22Rv1 (cell line): Measurements from ENCODE around the gene IRS1.

Source experiments
- ZFX ChIP-seq: fragments of 450-650 bp; IDR thresholded peaks from 2 replicates; pipeline ENCODE4 v1.6.1; 2017; ENCODE audit warnings: antibody characterized with exemption, borderline replicate concordance
- TF ChIP-seq, protein P1 (sequence below): fragments of 450-650 bp; IDR thresholded peaks from 2 replicates; pipeline ENCODE4 v1.5.1; 2017; ENCODE audit warnings: mild to moderate bottlenecking

DNA sequence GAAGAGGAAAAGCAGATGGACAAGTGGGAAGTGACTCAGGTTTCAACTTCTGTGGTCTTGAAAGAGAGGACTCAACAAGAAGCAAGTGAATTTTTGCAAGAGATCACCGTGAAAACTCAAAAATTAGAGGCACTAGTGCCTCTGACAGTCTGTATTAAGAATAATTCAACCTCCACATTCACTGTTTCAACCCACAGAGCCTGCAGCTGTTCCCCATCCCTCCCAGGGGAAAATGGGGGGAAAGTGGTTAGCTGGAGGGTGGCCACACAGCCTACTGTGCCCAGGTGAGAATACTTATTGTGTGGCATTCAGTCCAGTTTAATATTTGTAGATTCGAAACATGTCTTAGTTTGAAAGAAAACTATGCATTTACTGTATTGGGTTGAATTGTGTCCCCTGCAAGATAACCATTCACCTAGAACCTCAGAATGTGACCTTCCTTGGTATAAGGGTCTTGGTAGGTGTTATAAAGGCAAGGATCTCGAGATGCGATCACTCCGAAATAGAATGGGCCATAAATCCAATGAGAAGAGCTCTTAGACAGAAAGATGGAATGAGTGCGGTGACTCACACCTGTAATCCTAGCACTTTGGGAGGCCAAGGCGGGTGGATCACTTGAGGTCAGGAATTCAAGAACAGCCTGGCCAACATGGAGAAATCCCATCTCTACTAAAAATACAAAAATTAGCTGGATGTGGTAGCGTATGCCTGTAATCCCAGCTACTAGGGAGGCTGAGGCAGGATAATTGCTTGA lies 94.3 kb downstream of the IRS1 start:
- TF ChIP-seq, protein P1, sequence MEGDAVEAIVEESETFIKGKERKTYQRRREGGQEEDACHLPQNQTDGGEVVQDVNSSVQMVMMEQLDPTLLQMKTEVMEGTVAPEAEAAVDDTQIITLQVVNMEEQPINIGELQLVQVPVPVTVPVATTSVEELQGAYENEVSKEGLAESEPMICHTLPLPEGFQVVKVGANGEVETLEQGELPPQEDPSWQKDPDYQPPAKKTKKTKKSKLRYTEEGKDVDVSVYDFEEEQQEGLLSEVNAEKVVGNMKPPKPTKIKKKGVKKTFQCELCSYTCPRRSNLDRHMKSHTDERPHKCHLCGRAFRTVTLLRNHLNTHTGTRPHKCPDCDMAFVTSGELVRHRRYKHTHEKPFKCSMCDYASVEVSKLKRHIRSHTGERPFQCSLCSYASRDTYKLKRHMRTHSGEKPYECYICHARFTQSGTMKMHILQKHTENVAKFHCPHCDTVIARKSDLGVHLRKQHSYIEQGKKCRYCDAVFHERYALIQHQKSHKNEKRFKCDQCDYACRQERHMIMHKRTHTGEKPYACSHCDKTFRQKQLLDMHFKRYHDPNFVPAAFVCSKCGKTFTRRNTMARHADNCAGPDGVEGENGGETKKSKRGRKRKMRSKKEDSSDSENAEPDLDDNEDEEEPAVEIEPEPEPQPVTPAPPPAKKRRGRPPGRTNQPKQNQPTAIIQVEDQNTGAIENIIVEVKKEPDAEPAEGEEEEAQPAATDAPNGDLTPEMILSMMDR: no peak
- no peak for TF ChIP-seq ZFX
